Measurements from ENCODE around the gene AIDA. TPM values are rescaled to one million over a fixed set of nuclear protein-coding genes. Genes with fewer than 3 reads are reported as not detected.

The AIDA gene
- total RNA-seq, 2 experiments from 2014 or later = 54.3 to 61.6 TPM

- Mint-ChIP-seq H3K9me3 (no peaks in the 10 kb centered on the region), H3K4me3 (no peak overlapping the region), H3K27me3 (no peaks in the 10 kb centered on the region), H3K27ac (no peak overlapping the region), H3K36me3 (ENCODE audit: low read depth) (peaks cover 38% of the 10 kb centered on the region), H3K4me1 (ENCODE audit: low read depth) (peaks cover 20% of the 10 kb centered on the region)
- intact Hi-C loops (cut with micrococcal nuclease) = no loop called here
- ChIA-PET POLR2A (no interaction called here), CTCF (interaction anchor here (0.6 to 1.0 kb wide), 3 partner anchors 8 to 150 kb away, joined by 3 to 5 read pairs (median 3); no protein-coding TSS in a partner anchor)
- DNase-seq (no peak), ATAC-seq (no peak)
- TF ChIP-seq CTCF (IDR thresholded peaks at IDR 0.05) = no peak
These were observed 46.3 kb downstream of the AIDA start for GRCh38 chr1:222665964-222666363.

GRCh38 chr1:222663431-222663934 lies 48.8 kb downstream of the AIDA start:
- no peaks in the 10 kb centered on the region for H3K9me3 Mint-ChIP-seq
- no peaks in the 10 kb centered on the region for H3K27me3 Mint-ChIP-seq
- ChIA-PET POLR2A (no interaction called here), CTCF (interaction anchor here (1.5 kb wide), 1 partner anchor 29 kb away, joined by 4 read pairs; no protein-coding TSS in a partner anchor)
- ATAC-seq (no peak), DNase-seq (no peak)
- H3K36me3 Mint-ChIP-seq (ENCODE audit: low read depth) = peaks cover 51% of the 10 kb centered on the region
- no peak overlapping the region for H3K4me3 Mint-ChIP-seq
- no peak overlapping the region for H3K27ac Mint-ChIP-seq
- H3K4me1 Mint-ChIP-seq (ENCODE audit: low read depth) = peaks cover 11% of the 10 kb centered on the region
- TF ChIP-seq CTCF (IDR thresholded peaks at IDR 0.05) = no peak
- intact Hi-C loops (cut with micrococcal nuclease) = no loop called here

- Mint-ChIP-seq H3K9me3 (no peaks in the 10 kb centered on the region), H3K4me3 (no peak overlapping the region), H3K27ac (peak overlapping the region; percentile 8), H3K27me3 (no peaks in the 10 kb centered on the region), H3K4me1 (ENCODE audit: low read depth) (peaks cover 53% of the 10 kb centered on the region), H3K36me3 (ENCODE audit: low read depth) (peaks cover 79% of the 10 kb centered on the region)
- no peak for ATAC-seq
- CTCF ChIA-PET = interaction anchor here (1.0 to 1.1 kb wide), 3 partner anchors 8 to 193 kb away, joined by 3 read pairs; no protein-coding TSS in a partner anchor
- DNase-seq = no peak
- TF ChIP-seq CTCF (IDR thresholded peaks at IDR 0.05) = no peak
- POLR2A ChIA-PET = interaction anchor here (0.9 to 1.1 kb wide), 2 partner anchors 14 to 55 kb away, joined by 3 to 6 read pairs; partner anchors contain the start of genes AIDA and BROX
- intact Hi-C loops (cut with micrococcal nuclease) = loop anchor here (5.0 kb wide), 1 partner anchor 54 kb away; the partner anchor contains the start of genes AIDA and BROX
These were observed 54.4 kb downstream of the AIDA start for GRCh38 chr1:222657899-222658298.

- intact Hi-C loops (cut with micrococcal nuclease) = loop anchor here (5.0 kb wide), 1 partner anchor 56 kb away; the partner anchor contains the start of genes AIDA and BROX
- DNase-seq = no peak
- Mint-ChIP-seq H3K36me3 (ENCODE audit: low read depth) (peaks cover 82% of the 10 kb centered on the region), H3K27me3 (no peaks in the 10 kb centered on the region), H3K4me3 (no peak overlapping the region), H3K9me3 (no peaks in the 10 kb centered on the region), H3K27ac (peak overlapping the region; percentile 68), H3K4me1 (ENCODE audit: low read depth) (peaks cover 58% of the 10 kb centered on the region)
- POLR2A ChIA-PET = interaction anchor here (1.0 kb wide), 2 partner anchors 12 to 56 kb away, joined by 3 to 4 read pairs; partner anchors contain the start of genes AIDA and BROX
- TF ChIP-seq CTCF (IDR thresholded peaks at IDR 0.05) = no peak
- ATAC-seq = no peak
- CTCF ChIA-PET = no interaction called here
These were observed 55.7 kb downstream of the AIDA start for GRCh38 chr1:222656391-222657155.
